Testis (tissue), 2 donors: ENCODE results near the gene RHOXF1.
"Not testable (repeated sequence)": the region's sequence is repeated elsewhere in the genome, so short reads cannot be mapped to it uniquely, and the experiment has no call there.

Source experiments
- CTCF ChIP-seq, 3 experiments: fragments of 450-650 bp in 2 of 3; fragments of 200-600 bp in 1 of 3; sonication (generic) in 1 of 3; IDR thresholded peaks; one replicate each; pipeline ENCODE4 v1.5.1; 2016 to 2019; ENCODE audit warnings: antibody characterized with exemption in 3 of 3, mild to moderate bottlenecking in 2 of 3, moderate library complexity in 1 of 3
- POLR2A ChIP-seq: fragments of 450-650 bp; IDR thresholded peaks from one replicate; pipeline ENCODE4 v1.6.1; 2017; ENCODE audit warnings: antibody characterized with exemption, mild to moderate bottlenecking, moderate library complexity

- TF ChIP-seq CTCF (IDR thresholded peaks at IDR 0.05); POLR2A: not testable (repeated sequence)
Measured at GRCh38 chrX:120158313-120158712, 42.6 kb upstream of the RHOXF1 start, which contains the start of gene RHOXF2.
